GM19025 (cell line): ENCODE data around the gene ZNF407.
"Not testable (repeated sequence)": the region's sequence is repeated elsewhere in the genome, so short reads cannot be mapped to it uniquely, and the experiment has no call there.

Source experiments
- ATAC-seq: cut with Tn5 transposase; IDR thresholded peaks from one replicate; pipeline ENCODE4 v1.9.1; 2021; ENCODE audit warnings: mild to moderate bottlenecking, low read depth, moderate library complexity; ENCODE audit not compliant: unreplicated experiment

Gene ZNF407

GRCh38 chr18:75076286-75076685 lies 478.6 kb downstream of the ZNF407 start:
- no peak for ATAC-seq

- ATAC-seq = no peak
Measured at GRCh38 chr18:75081486-75081885, 483.8 kb downstream of the ZNF407 start.

- no peak for ATAC-seq
Measured at GRCh38 chr18:75083131-75083530, 485.5 kb downstream of the ZNF407 start.

- no peak for ATAC-seq
Measured at GRCh38 chr18:75083761-75084160, 486.1 kb downstream of the ZNF407 start.

GRCh38 chr18:75085676-75086075 lies 488.0 kb downstream of the ZNF407 start:
- ATAC-seq = not testable (repeated sequence)

GRCh38 chr18:75086494-75087034 lies 488.9 kb downstream of the ZNF407 start:
- no peak for ATAC-seq

- no peak for ATAC-seq
Measured at GRCh38 chr18:75087119-75088020, 489.7 kb downstream of the ZNF407 start.

- ATAC-seq = no peak
Measured at GRCh38 chr18:75088021-75088506, 490.4 kb downstream of the ZNF407 start.

GRCh38 chr18:75088622-75089211 lies 491.0 kb downstream of the ZNF407 start:
- ATAC-seq = no peak

GRCh38 chr18:75089748-75090327 lies 492.2 kb downstream of the ZNF407 start:
- ATAC-seq = no peak

- no peak for ATAC-seq
Measured at GRCh38 chr18:75090336-75090735, 492.7 kb downstream of the ZNF407 start.

- no peak for ATAC-seq
Measured at GRCh38 chr18:75097491-75098225, 500.0 kb downstream of the ZNF407 start.

- ATAC-seq = no peak
Measured at GRCh38 chr18:75100832-75101630, 503.4 kb downstream of the ZNF407 start.

GRCh38 chr18:75101916-75102315 lies 504.2 kb downstream of the ZNF407 start:
- no peak for ATAC-seq

- not testable (repeated sequence) for ATAC-seq
Measured at GRCh38 chr18:75104029-75104428, 506.4 kb downstream of the ZNF407 start.

- ATAC-seq = no peak
Measured at GRCh38 chr18:75104483-75104882, 506.8 kb downstream of the ZNF407 start.

GRCh38 chr18:75105551-75106254 lies 508.0 kb downstream of the ZNF407 start:
- ATAC-seq = no peak

GRCh38 chr18:75106746-75107145 lies 509.1 kb downstream of the ZNF407 start:
- no peak for ATAC-seq
